DND-41 (cell line): ENCODE measurements around the gene GNL2.
"Not testable (repeated sequence)": the region's sequence is repeated elsewhere in the genome, so short reads cannot be mapped to it uniquely, and the experiment has no call there.

ENCODE experiments used
- ATAC-seq: fragments of 200-7000 bp; cut with Tn5 transposase; 3 replicates; pipeline ENCODE4 v1.9.1; 2021; ENCODE audit warnings: low read depth; ENCODE audit not compliant: insufficient read depth
- DNase-seq: peaks from one replicate; pipeline ENCODE4 v3.0.0-alpha.2; 2020
- H2AFZ ChIP-seq: 2 replicates; pipeline ENCODE4 v1.6.0; 2012; ENCODE audit warnings: low read depth, low read length
- H3K27ac ChIP-seq: 2 replicates; pipeline ENCODE4 v1.5.1; 2012; ENCODE audit warnings: low read length, inconsistent platforms
- H3K27me3 ChIP-seq: fragments of 200-600 bp; sonication (generic); 2 replicates; pipeline ENCODE4 v1.6.0; 2012; ENCODE audit warnings: low read length, mild to moderate bottlenecking, inconsistent platforms; ENCODE audit not compliant: insufficient read depth, poor library complexity
- H3K36me3 ChIP-seq: 2 replicates; pipeline ENCODE4 v1.5.1; 2012; ENCODE audit warnings: low read length, inconsistent platforms; ENCODE audit not compliant: insufficient read depth
- H3K4me1 ChIP-seq: 2 replicates; pipeline ENCODE4 v1.5.1; 2012; ENCODE audit warnings: mild to moderate bottlenecking, low read length; ENCODE audit not compliant: insufficient read depth
- H3K4me2 ChIP-seq: 2 replicates; pipeline ENCODE4 v1.6.0; 2012; ENCODE audit warnings: mild to moderate bottlenecking, moderate library complexity, low read length, inconsistent platforms; ENCODE audit not compliant: insufficient read depth
- H3K4me3 ChIP-seq, 2 experiments: fragments of 200-600 bp in 1 of 2; shearing (Covaris generic) in 1 of 2; 2 replicates each; pipeline ENCODE4 v1.5.1; 2012 to 2016; ENCODE audit warnings: inconsistent platforms in 2 of 2, low read length in 2 of 2, mild to moderate bottlenecking in 2 of 2, low read depth in 1 of 2, moderate library complexity in 1 of 2
- H3K79me2 ChIP-seq: 2 replicates; pipeline ENCODE4 v1.6.0; 2012; ENCODE audit warnings: low read length, inconsistent platforms; ENCODE audit not compliant: insufficient read depth
- H3K9ac ChIP-seq: 2 replicates; pipeline ENCODE4 v1.6.0; 2012; ENCODE audit warnings: low read depth, mild to moderate bottlenecking, inconsistent platforms, low read length, moderate library complexity
- H3K9me3 ChIP-seq: 2 replicates; pipeline ENCODE4 v1.5.1; 2012; ENCODE audit warnings: low read length, moderate library complexity, mild to moderate bottlenecking, inconsistent platforms; ENCODE audit not compliant: insufficient read depth, severe bottlenecking
- H4K20me1 ChIP-seq: 2 replicates; pipeline ENCODE4 v1.6.0; 2012; ENCODE audit warnings: low read length; ENCODE audit not compliant: insufficient read depth
- CTCF ChIP-seq: IDR thresholded peaks from 2 replicates; pipeline ENCODE4 v1.5.1; 2012; ENCODE audit warnings: borderline replicate concordance, low read length, moderate library complexity, mild to moderate bottlenecking; ENCODE audit not compliant: poor library complexity, severe bottlenecking; ENCODE audit errors: extremely low read depth
- EZH2 ChIP-seq: IDR thresholded peaks from 3 replicates; pipeline ENCODE4 v1.6.1; 2012; ENCODE audit warnings: borderline replicate concordance, low read depth, mild to moderate bottlenecking, moderate library complexity, low read length, inconsistent platforms; ENCODE audit not compliant: severe bottlenecking

GNL2 gene

GRCh38 chr1:37519613-37520012 lies 76.1 kb downstream of the GNL2 start:
- no peaks in the 10 kb centered on the region for H3K36me3 ChIP-seq
- no peaks in the 10 kb centered on the region for H3K9me3 ChIP-seq
- peaks cover 10% of the 10 kb centered on the region for H3K4me1 ChIP-seq
- H3K4me3 ChIP-seq: no peak overlapping the region
- H2AFZ ChIP-seq: no peak overlapping the region
- H3K79me2 ChIP-seq: no peaks in the 10 kb centered on the region
- no peak overlapping the region for H3K9ac ChIP-seq
- no peak overlapping the region for H3K4me2 ChIP-seq
- no peaks in the 10 kb centered on the region for H3K27me3 ChIP-seq
- DNase-seq (no peak), ATAC-seq (no peak)
- H4K20me1 ChIP-seq: no peaks in the 10 kb centered on the region
- TF ChIP-seq CTCF (no peak), EZH2 (no peak)
- H3K27ac ChIP-seq: no peak overlapping the region

GRCh38 chr1:37518929-37519328 lies 76.8 kb downstream of the GNL2 start:
- not testable (repeated sequence) for H3K79me2 ChIP-seq, ATAC-seq, H4K20me1 ChIP-seq, H3K36me3 ChIP-seq, H3K27me3 ChIP-seq, H2AFZ ChIP-seq, H3K9me3 ChIP-seq, H3K9ac ChIP-seq, H3K4me3 ChIP-seq, H3K4me2 ChIP-seq, H3K27ac ChIP-seq
- peaks cover 10% of the 10 kb centered on the region for H3K4me1 ChIP-seq
- DNase-seq: peak; percentile 66

- not testable (repeated sequence) for H3K9me3 ChIP-seq, H3K9ac ChIP-seq, DNase-seq, H3K27me3 ChIP-seq, H4K20me1 ChIP-seq, H3K4me3 ChIP-seq, H3K36me3 ChIP-seq, H2AFZ ChIP-seq, H3K4me2 ChIP-seq, H3K27ac ChIP-seq, ATAC-seq
- H3K79me2 ChIP-seq: peaks cover 13% of the 10 kb centered on the region
- H3K4me1 ChIP-seq: peaks cover 17% of the 10 kb centered on the region
Measured at GRCh38 chr1:37518241-37518640, 77.5 kb downstream of the GNL2 start.

GRCh38 chr1:37517569-37517968 lies 78.2 kb downstream of the GNL2 start:
- Histone ChIP-seq H3K27me3 (no peaks in the 10 kb centered on the region), H3K4me2 (no peak overlapping the region), H3K79me2 (peaks cover 20% of the 10 kb centered on the region), H3K9ac (no peak overlapping the region), H3K4me3 (no peak overlapping the region), H3K36me3 (peaks cover 8% of the 10 kb centered on the region), H3K9me3 (no peaks in the 10 kb centered on the region), H3K4me1 (peaks cover 24% of the 10 kb centered on the region), H3K27ac (no peak overlapping the region), H2AFZ (no peak overlapping the region), H4K20me1 (peaks cover 10% of the 10 kb centered on the region)
- TF ChIP-seq CTCF: no peak
- TF ChIP-seq EZH2: no peak
- ATAC-seq: no peak
- DNase-seq: no peak
